ENCODE measurements around the gene GALNT6. TPM values are rescaled to one million over a fixed set of nuclear protein-coding genes. Genes with fewer than 3 reads are reported as not detected.

Gene GALNT6
- total RNA-seq, 1 experiment from 2014 or later: 9.8 TPM

GRCh38 chr12:51439330-51439729 lies 48.1 kb upstream of the GALNT6 start:
- WGBS (ENCODE audit: extremely low coverage, insufficient read length, low lambda C conversion rate): no CpG with 5 or more reads among the region's 2 CpGs
- TF ChIP-seq CTCF (conservative IDR thresholded peaks at IDR 0.05): no peak
- no peak overlapping the region for H3K4me3 Mint-ChIP-seq

More at GRCh38 chr12:51439330-51439729, 48.1 kb upstream of the GALNT6 start:
- no peaks in the 10 kb centered on the region for H3K27me3 Mint-ChIP-seq (ENCODE audit: low read depth)
- no peak overlapping the region for H3K18ac ChIP-seq (ENCODE audit: insufficient read length, low read depth, low read length)
- H2BK15ac ChIP-seq (ENCODE audit: low read depth, low read length): no peak overlapping the region
- H3K23ac ChIP-seq (ENCODE audit: insufficient read length, low read depth, low read length): no peak overlapping the region
- no peak overlapping the region for H3K27ac Mint-ChIP-seq
- no peak overlapping the region for H2AFZ ChIP-seq (ENCODE audit: low read length)
- no peaks in the 10 kb centered on the region for H3K9me3 ChIP-seq (ENCODE audit: control insufficient read depth, low read depth, low read length)
- H4K91ac ChIP-seq (ENCODE audit: insufficient read length, low read depth, low read length): no peak overlapping the region
- H3T11ph ChIP-seq (ENCODE audit: low read length): no peak overlapping the region
- H3K23me2 ChIP-seq (ENCODE audit: insufficient read length, low read depth, low read length, poor library complexity, severe bottlenecking): no peaks in the 10 kb centered on the region
- no peak overlapping the region for H3K9ac ChIP-seq (ENCODE audit: extremely low read depth, insufficient read length, low read length)
- H3K4ac ChIP-seq (ENCODE audit: low read depth, low read length): no peak overlapping the region
- H4K20me1 ChIP-seq (ENCODE audit: control insufficient read depth, insufficient read depth, insufficient read length): no peaks in the 10 kb centered on the region
- H4K5ac ChIP-seq (ENCODE audit: insufficient read length, low read depth, low read length): no peak overlapping the region
- H2BK20ac ChIP-seq (ENCODE audit: low read depth, low read length, poor library complexity, severe bottlenecking): no peak overlapping the region
- H3K27ac ChIP-seq (ENCODE audit: insufficient read length, low read depth, low read length): no peak overlapping the region
- H2BK5ac ChIP-seq (ENCODE audit: insufficient read length, low read length): no peak overlapping the region
- no peak for DNase-seq
- no peaks in the 10 kb centered on the region for H3K79me2 ChIP-seq (ENCODE audit: insufficient read depth, low read length)
- H2BK120ac ChIP-seq (ENCODE audit: low read depth, low read length, poor library complexity, severe bottlenecking): no peak overlapping the region
- peaks cover 19 to 20% of the 10 kb centered on the region in 2 experiments for H3K4me1 Mint-ChIP-seq
- H2AK5ac ChIP-seq (ENCODE audit: insufficient read length, low read length): no peak overlapping the region
- no peak overlapping the region for H3K56ac ChIP-seq (ENCODE audit: insufficient read length, low read depth, low read length)
- H3K4me1 ChIP-seq (ENCODE audit: insufficient read depth, low read length): no peaks in the 10 kb centered on the region
- no peaks in the 10 kb centered on the region for H3K27me3 ChIP-seq (ENCODE audit: insufficient read depth, low read length)
- H3K36me3 Mint-ChIP-seq (ENCODE audit: insufficient read depth in 1 of 3, low read depth in 3 of 3): no peaks in the 10 kb centered on the region
- no peaks in the 10 kb centered on the region for H3K9me3 Mint-ChIP-seq
- no peak overlapping the region for H3K14ac ChIP-seq (ENCODE audit: insufficient read depth, low read length)
- no peak overlapping the region for H4K8ac ChIP-seq (replicated peaks; ENCODE audit: insufficient read length, low read depth, low read length)
- no peaks in the 10 kb centered on the region for H3K79me1 ChIP-seq (ENCODE audit: insufficient read depth, low read depth, low read length, poor library complexity, severe bottlenecking)
- H2BK12ac ChIP-seq (ENCODE audit: insufficient read length, low read depth, low read length): no peak overlapping the region
- H3K4me2 ChIP-seq (ENCODE audit: insufficient read depth, insufficient read length, low read length): no peak overlapping the region

Data from H9 (cell line).